ENCODE results near the gene GIGYF1. TPM values are rescaled to one million over a fixed set of nuclear protein-coding genes. Genes with fewer than 3 reads are reported as not detected.

The GIGYF1 gene, protein sequence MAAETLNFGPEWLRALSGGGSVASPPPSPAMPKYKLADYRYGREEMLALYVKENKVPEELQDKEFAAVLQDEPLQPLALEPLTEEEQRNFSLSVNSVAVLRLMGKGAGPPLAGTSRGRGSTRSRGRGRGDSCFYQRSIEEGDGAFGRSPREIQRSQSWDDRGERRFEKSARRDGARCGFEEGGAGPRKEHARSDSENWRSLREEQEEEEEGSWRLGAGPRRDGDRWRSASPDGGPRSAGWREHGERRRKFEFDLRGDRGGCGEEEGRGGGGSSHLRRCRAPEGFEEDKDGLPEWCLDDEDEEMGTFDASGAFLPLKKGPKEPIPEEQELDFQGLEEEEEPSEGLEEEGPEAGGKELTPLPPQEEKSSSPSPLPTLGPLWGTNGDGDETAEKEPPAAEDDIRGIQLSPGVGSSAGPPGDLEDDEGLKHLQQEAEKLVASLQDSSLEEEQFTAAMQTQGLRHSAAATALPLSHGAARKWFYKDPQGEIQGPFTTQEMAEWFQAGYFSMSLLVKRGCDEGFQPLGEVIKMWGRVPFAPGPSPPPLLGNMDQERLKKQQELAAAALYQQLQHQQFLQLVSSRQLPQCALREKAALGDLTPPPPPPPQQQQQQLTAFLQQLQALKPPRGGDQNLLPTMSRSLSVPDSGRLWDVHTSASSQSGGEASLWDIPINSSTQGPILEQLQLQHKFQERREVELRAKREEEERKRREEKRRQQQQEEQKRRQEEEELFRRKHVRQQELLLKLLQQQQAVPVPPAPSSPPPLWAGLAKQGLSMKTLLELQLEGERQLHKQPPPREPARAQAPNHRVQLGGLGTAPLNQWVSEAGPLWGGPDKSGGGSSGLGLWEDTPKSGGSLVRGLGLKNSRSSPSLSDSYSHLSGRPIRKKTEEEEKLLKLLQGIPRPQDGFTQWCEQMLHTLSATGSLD (N-terminal part only)
- 22.8 and 26.9 TPM in 2 replicates for total RNA-seq

DNA sequence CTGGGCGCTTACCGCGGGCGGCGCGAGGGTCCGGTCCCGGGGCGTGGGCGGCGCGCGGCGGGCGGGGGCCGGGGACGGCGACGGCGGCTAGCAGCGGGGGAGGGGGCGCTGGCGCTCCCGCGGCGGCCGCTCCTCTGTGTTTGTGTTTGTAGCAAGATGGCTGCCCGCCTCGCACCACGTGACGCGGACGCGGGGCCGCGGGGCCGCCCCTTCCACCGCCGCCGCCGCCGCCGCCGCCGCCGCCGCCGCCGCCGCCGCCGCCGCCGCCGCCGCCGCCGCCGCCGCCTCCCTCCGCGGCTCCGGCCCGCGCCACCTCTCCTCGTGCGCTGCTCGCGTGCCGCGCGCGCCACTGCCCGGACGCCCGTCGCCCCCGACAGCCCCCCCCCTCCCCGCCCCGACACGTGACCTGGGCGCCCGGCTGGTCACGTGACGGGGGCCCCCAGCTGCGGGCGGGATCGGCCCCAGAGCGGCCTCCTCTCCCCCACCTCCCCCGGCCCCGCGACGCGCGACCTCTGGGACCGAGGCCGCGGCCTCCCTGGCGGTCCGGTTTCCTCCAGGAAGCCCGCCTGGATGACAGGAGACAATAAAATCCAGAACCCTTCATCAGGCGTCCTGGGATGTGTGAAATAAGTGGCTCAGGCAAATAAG lies at the start of gene GIGYF1:
GIGYF1 (minus strand) TSS at position 153 of the 648 bp plus-strand sequence. CDS start 6,012 bp downstream, outside the sequence.

DNA sequence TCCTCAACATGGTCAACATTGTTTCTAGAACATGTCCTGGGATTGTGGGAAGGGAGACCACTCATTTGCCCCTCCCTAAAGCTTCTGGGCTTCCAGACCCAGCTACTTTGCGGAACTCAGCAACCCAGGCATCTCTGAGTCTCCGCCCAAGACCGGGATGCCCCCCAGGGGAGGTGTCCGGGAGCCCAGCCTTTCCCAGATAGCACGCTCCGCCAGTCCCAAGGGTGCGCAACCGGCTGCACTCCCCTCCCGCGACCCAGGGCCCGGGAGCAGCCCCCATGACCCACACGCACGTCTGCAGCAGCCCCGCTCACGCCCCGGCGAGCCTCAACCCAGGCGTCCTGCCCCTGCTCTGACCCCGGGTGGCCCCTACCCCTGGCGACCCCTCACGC lies 26.2 kb upstream of the GIGYF1 start, which contains the start of gene EPO:
EPO (plus strand) TSS at position 190 of the 392 bp plus-strand sequence. CDS start 513 bp downstream, outside the sequence.

DNA sequence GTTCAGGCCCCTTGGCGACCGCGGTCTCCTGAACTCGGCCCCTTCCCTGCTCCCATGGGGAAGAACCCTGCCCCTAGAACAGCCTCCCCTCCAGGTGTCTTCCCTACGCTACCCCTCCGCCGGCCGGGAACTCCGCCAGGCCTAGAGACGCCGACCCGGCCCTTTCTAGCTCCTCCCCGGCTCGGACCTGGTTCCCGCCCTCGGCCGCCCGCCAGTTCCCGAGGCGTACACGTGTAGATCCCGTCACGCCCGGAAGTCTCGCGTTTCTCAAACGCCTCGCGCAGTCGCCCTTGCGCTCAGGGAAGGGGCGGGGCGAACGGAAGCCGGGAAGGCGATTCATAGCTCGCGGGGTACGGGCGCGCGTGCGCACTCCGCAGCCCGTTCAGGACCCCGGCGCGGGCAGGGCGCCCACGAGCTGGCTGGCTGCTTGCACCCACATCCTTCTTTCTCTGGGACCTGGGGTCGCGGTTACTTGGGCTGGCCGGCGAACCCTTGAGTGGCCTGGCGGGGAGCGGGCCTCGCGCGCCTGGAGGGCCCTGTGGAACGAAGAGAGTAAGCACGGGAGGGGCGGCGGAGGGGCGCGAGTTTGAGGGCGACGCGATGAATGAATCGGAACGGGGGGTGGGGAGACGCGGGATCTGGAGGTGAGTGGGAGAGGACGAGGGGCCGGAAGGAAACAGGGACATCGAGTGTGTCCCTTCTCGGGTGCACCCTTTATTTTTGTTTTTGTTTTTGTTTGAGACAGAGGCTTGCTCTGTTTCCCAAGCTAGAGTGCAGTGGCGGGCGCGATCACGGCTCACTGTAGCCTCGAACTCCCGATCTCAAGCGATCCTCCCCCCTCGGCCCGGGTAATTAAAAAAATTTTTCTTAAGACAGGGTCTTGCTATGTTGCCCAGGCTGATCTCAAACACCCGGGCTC lies 12.0 kb upstream of the GIGYF1 start, which contains the start of gene POP7:
POP7 (plus strand) TSS at position 369 of the 919 bp plus-strand sequence. CDS start 710 bp downstream, outside the sequence.

DNA sequence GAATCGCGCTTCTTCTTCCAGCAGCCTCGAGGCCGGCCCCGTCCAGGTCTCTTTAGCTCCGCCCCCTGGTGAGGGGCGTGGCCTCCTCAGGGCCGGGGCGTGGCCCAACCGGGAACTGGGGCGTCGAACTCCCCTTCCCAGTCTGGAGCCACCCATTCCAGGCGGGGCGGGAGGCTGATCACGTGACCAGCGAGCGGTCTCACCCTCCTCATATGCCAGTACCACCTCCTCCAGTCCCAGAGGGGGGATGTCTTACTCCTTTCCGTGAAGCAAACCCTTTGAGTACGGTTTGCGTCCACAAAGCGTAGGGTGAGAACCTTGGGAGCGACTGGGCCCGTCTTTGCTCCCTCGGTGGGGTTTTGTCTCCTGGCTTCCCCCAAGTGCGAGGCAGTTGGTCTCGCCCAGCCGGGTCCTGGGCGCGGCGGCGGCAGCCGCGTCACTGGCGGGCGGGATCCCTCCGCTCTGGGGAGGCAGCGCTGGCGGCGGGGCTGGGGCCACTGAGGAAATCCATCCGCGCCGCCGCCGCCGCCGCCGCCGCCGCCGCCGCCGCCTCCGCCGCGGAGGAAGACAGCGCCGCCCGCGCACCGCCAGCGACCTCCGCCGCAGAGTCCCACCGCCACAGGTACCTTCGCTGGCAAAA lies 20.6 kb downstream of the GIGYF1 start, which contains the start of gene GNB2:
GNB2 (plus strand) TSS at position 439 of the 640 bp plus-strand sequence. CDS start 2,526 bp downstream, outside the sequence.

DNA sequence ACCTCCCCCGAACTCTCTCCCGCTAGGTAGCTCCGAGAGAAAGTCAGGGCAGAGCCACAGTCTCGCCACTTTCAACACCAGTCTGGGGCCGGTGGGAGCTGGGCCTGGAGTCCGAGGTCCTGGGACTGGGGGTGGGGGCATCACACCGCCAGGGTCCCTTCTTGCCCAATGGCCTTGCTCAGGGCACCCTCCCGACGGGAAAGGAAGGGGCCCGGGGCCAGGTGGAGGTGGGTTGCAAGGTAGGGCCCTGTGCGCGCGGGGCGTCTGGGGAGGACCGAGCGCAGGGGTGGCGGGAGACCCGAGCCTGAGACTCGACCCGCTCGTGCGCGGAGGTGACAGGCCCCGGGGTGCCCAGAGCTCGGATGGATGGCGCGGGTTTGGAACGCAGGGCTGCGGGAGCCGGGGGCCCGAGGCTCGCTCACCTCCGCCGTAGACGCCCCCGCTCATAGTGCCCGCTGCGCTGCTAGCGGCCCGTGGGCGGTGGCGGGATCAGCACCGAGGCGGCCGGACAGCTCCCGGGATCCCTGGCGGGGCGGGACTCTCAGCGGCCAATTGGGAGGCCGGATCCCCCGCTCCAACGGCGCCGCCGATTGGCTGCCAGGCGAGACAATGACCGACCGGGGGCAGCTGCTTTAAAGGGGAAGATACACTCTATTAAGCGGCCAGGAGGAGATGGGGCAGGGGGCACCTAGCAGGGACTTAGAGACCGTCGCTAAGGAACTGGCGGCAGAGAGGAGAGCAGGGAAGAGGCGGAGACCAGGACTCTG lies 38.0 kb downstream of the GIGYF1 start, which contains the start of gene ACTL6B:
ACTL6B (minus strand) TSS at position 541 of the 767 bp plus-strand sequence; CDS start at position 447, 94 bp downstream.

DNA sequence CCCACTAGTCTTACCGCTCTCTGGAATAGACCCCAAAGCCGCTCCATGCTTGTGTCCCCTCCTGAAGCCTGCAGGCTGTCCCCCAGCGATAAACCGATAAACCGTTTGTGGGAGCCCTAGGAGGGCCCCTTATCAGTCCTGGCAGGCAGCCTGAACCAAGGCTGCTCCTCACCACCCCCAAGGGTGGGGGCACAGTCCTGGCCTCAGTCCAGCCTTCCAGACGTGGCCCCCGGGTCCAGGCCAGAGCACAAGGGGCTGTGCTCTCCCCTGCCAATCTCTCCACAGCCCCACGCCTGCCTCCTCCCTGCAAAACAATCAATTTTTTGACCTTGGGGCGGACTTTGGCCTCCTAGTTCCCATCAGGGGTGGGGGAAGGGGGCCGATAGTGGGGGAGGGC lies 52.6 kb downstream of the GIGYF1 start, which contains the start of gene TFR2:
TFR2 (minus strand) TSS at position 90 of the 397 bp plus-strand sequence; CDS start at position 47, 43 bp downstream.

Other genes with a start within 250 kb of the GIGYF1 start
- 0.32 TPM in 1 of 2 replicates, not detected in the other for gene SPACDR, start 230.0 kb downstream of the GIGYF1 start, total RNA-seq
- 28.4 and 31.6 TPM in 2 replicates for gene TSC22D4, start 215.0 kb downstream of the GIGYF1 start, total RNA-seq
- 3.0 and 4.7 TPM in 2 replicates for gene NYAP1, start 210.3 kb downstream of the GIGYF1 start, total RNA-seq
- gene AGFG2, start 155.0 kb downstream of the GIGYF1 start, total RNA-seq, result 14.2 and 15.6 TPM in 2 replicates
- not detected in 2 replicates for gene SAP25, start 120.3 kb downstream of the GIGYF1 start, total RNA-seq
- gene LRCH4, start 108.1 kb downstream of the GIGYF1 start, total RNA-seq, result 22.1 and 28.4 TPM in 2 replicates
- 0.32 and 1.2 TPM in 2 replicates for gene FBXO24, start 107.9 kb downstream of the GIGYF1 start, total RNA-seq
- 254 and 321 TPM in 2 replicates for gene PCOLCE, start 91.9 kb downstream of the GIGYF1 start, total RNA-seq
- 7.9 and 13.6 TPM in 2 replicates for gene MOSPD3, start 81.7 kb downstream of the GIGYF1 start, total RNA-seq
- gene TFR2, start 52.7 kb downstream of the GIGYF1 start, total RNA-seq, result 0.49 and 1.1 TPM in 2 replicates
- gene ACTL6B, start 37.8 kb downstream of the GIGYF1 start, total RNA-seq, result not detected in 2 replicates
- 108 and 144 TPM in 2 replicates for gene GNB2, start 20.5 kb downstream of the GIGYF1 start, total RNA-seq
- 23.5 and 23.7 TPM in 2 replicates for gene POP7, start 11.9 kb upstream of the GIGYF1 start, total RNA-seq
- gene EPO, start 26.2 kb upstream of the GIGYF1 start, total RNA-seq, result not detected in 2 replicates
- not detected in 2 replicates for gene ZAN, start 39.3 kb upstream of the GIGYF1 start, total RNA-seq
- gene EPHB4, start 133.3 kb upstream of the GIGYF1 start, total RNA-seq, result 111 and 120 TPM in 2 replicates
- 29.4 and 30.2 TPM in 2 replicates for gene SLC12A9, start 158.5 kb upstream of the GIGYF1 start, total RNA-seq
- gene TRIP6, start 173.1 kb upstream of the GIGYF1 start, total RNA-seq, result 139 and 186 TPM in 2 replicates
- 39.8 and 50.5 TPM in 2 replicates for gene SRRT, start 180.9 kb upstream of the GIGYF1 start, total RNA-seq
- 7.9 and 9.2 TPM in 2 replicates for gene UFSP1, start 195.5 kb upstream of the GIGYF1 start, total RNA-seq
- gene ACHE, start 201.6 kb upstream of the GIGYF1 start, total RNA-seq, result 0.49 TPM in 2 replicates